SK-N-SH (cell line): Measurements from ENCODE around the gene OXSM. TPM values are rescaled to one million over a fixed set of nuclear protein-coding genes. Genes with fewer than 3 reads are reported as not detected.

Source experiments
- CTCF ChIA-PET: fragments of 300-600, 350-600 bp; formaldehyde crosslinking; extraction: SDS; loops from one replicate; lab custom pipeline; 2021; lab: Yijun Ruan, JAX
- POLR2A ChIA-PET: fragments of 350-600 bp; sonication (Branson Sonifier 250); formaldehyde crosslinking; extraction: SDS; loops from one replicate; lab custom pipeline; 2020; ENCODE audit warnings: antibody characterized with exemption, inconsistent platforms; lab: Yijun Ruan, JAX
- DNase-seq: peaks from one replicate; pipeline ENCODE4 v3.0.0; 2012
- H2AFZ ChIP-seq: fragments of 200-600 bp; sonication (generic); 2 replicates; pipeline ENCODE4 v1.8.1; 2016; ENCODE audit warnings: antibody characterized with exemption, mild to moderate bottlenecking, low read depth
- H3F3A ChIP-seq: fragments of 200-600 bp; sonication (generic); replicated peaks from 2 replicates; pipeline ENCODE3; 2016; ENCODE audit warnings: antibody characterized with exemption, mild to moderate bottlenecking; ENCODE audit not compliant: insufficient read depth
- H3K27ac ChIP-seq, 2 experiments: fragments of 200-500 bp in 1 of 2; fragments of 200-600 bp in 1 of 2; sonication (Bioruptor generic) in 1 of 2; sonication (generic), shearing (Covaris generic) in 1 of 2; 2 replicates each; pipeline versions ENCODE4 v1.5.1 to v1.6.1; 2014 to 2016; ENCODE audit warnings: low read depth in 2 of 2, inconsistent platforms in 1 of 2, low read length in 1 of 2, mild to moderate bottlenecking in 1 of 2, mixed read lengths in 1 of 2
- H3K27me3 ChIP-seq: fragments of 200-600 bp; sonication (generic), shearing (Covaris generic); 2 replicates; pipeline ENCODE4 v1.6.1; 2016; ENCODE audit warnings: mixed run types; ENCODE audit not compliant: insufficient read depth
- H3K36me3 ChIP-seq, 2 experiments: fragments of 200-500 bp in 1 of 2; fragments of 200-600 bp in 1 of 2; sonication (Bioruptor generic) in 1 of 2; sonication (generic) in 1 of 2; replicated peaks in 1 of 2; 2 replicates each; pipeline versions ENCODE3 to v1.5.1; 2014 to 2016; ENCODE audit warnings: low read length in 1 of 2, mild to moderate bottlenecking in 1 of 2; ENCODE audit not compliant: insufficient read depth in 2 of 2, control insufficient read depth in 1 of 2
- H3K4me1 ChIP-seq, 2 experiments: fragments of 200-500 bp in 1 of 2; fragments of 200-600 bp in 1 of 2; sonication (Bioruptor generic) in 1 of 2; sonication (generic), shearing (Covaris generic) in 1 of 2; 2 replicates each; pipeline versions ENCODE4 v1.5.1 to v1.6.1; 2014 to 2016; ENCODE audit warnings: low read depth in 1 of 2, low read length in 1 of 2, mixed run types in 1 of 2; ENCODE audit not compliant: insufficient read depth in 2 of 2, control insufficient read depth in 1 of 2
- H3K4me2 ChIP-seq: fragments of 200-600 bp; sonication (generic), shearing (Covaris generic); 2 replicates; pipeline ENCODE4 v1.6.1; 2017; ENCODE audit warnings: mixed run types
- H3K4me3 ChIP-seq, 2 experiments: fragments of 200-500 bp in 1 of 2; fragments of 200-600 bp in 1 of 2; sonication (Bioruptor generic) in 1 of 2; sonication (generic), shearing (Covaris generic) in 1 of 2; 2 replicates each; pipeline versions ENCODE4 v1.5.1 to v1.8.1; 2014 to 2016; ENCODE audit warnings: low read depth in 2 of 2, inconsistent platforms in 1 of 2, low read length in 1 of 2, mild to moderate bottlenecking in 1 of 2, mixed read lengths in 1 of 2, moderate library complexity in 1 of 2
- H3K79me2 ChIP-seq: fragments of 200-600 bp; sonication (generic); 2 replicates; pipeline ENCODE4 v1.8.1; 2017; ENCODE audit warnings: mild to moderate bottlenecking; ENCODE audit not compliant: insufficient read depth
- H3K9ac ChIP-seq: fragments of 200-600 bp; sonication (generic); 2 replicates; pipeline ENCODE4 v1.6.1; 2017; ENCODE audit warnings: mixed run types
- H3K9me2 ChIP-seq: fragments of 200-600 bp; sonication (generic); 2 replicates; pipeline ENCODE4 v1.6.1; 2017; ENCODE audit warnings: mixed run types
- H3K9me3 ChIP-seq: fragments of 200-600 bp; sonication (generic); 2 replicates; pipeline ENCODE4 v1.6.1; 2017; ENCODE audit warnings: mixed run types, mild to moderate bottlenecking, moderate library complexity
- H4K20me1 ChIP-seq: fragments of 200-600 bp; sonication (generic); 2 replicates; pipeline ENCODE4 v1.6.1; 2017; ENCODE audit warnings: mild to moderate bottlenecking, mixed run types; ENCODE audit not compliant: insufficient read depth
- ELF1 ChIP-seq: IDR thresholded peaks from 2 replicates; pipeline ENCODE4 v1.4.0; 2012
- EZH2phosphoT487 ChIP-seq: fragments of 200-600 bp; sonication (generic); IDR thresholded peaks from 2 replicates; pipeline ENCODE4 v1.6.1; 2017; ENCODE audit warnings: low read depth, mixed run types, mild to moderate bottlenecking, antibody characterized with exemption, moderate library complexity, borderline replicate concordance
- FOXJ3 ChIP-seq: sonication (generic); formaldehyde crosslinking; IDR thresholded peaks from 2 replicates; pipeline ENCODE4 v1.5.1; 2020; ENCODE audit warnings: mild to moderate bottlenecking, missing genetic modification reagents
- FOXM1 ChIP-seq: IDR thresholded peaks from 2 replicates; pipeline ENCODE4 v1.4.0; 2012; ENCODE audit warnings: low read depth, mild to moderate bottlenecking
- GABPA ChIP-seq: IDR thresholded peaks from 2 replicates; pipeline ENCODE4 v1.4.0; 2012; ENCODE audit warnings: low read depth, mild to moderate bottlenecking
- GATA2 ChIP-seq: sonication (generic); formaldehyde crosslinking; IDR thresholded peaks from 2 replicates; pipeline ENCODE4 v1.5.0; 2020; ENCODE audit warnings: mild to moderate bottlenecking, missing genetic modification reagents
- IRF3 ChIP-seq: fragments of 150-350 bp; IDR thresholded peaks from 2 replicates; pipeline ENCODE4 v1.6.1; 2016; ENCODE audit warnings: mild to moderate bottlenecking, low read depth, low read length
- JUND ChIP-seq: IDR thresholded peaks from 2 replicates; pipeline ENCODE4 v1.4.0; 2012
- MAX ChIP-seq: IDR thresholded peaks from 2 replicates; pipeline ENCODE4 v1.4.0; 2012; ENCODE audit warnings: low read depth
- NFIC ChIP-seq: IDR thresholded peaks from 2 replicates; pipeline ENCODE4 v1.4.0; 2012; ENCODE audit warnings: borderline replicate concordance
- NRF1 ChIP-seq: IDR thresholded peaks from 2 replicates; pipeline ENCODE4 v1.6.1; 2012; ENCODE audit warnings: low read depth, mild to moderate bottlenecking, low read length
- PBX3 ChIP-seq: IDR thresholded peaks from 2 replicates; pipeline ENCODE4; 2012
- RAD21 ChIP-seq: IDR thresholded peaks from 2 replicates; pipeline ENCODE4 v1.6.1; 2012; ENCODE audit warnings: mild to moderate bottlenecking, low read length
- REST ChIP-seq: IDR thresholded peaks from 2 replicates; pipeline ENCODE4 v1.6.1; 2012; ENCODE audit warnings: mild to moderate bottlenecking, low read depth, low read length, moderate library complexity
- RFX5 ChIP-seq: IDR thresholded peaks from 2 replicates; pipeline ENCODE4 v1.6.1; 2012; ENCODE audit warnings: mild to moderate bottlenecking, improper control_type of control experiment, low read length
- RXRA ChIP-seq: IDR thresholded peaks from 2 replicates; pipeline ENCODE4 v1.4.0; 2012; ENCODE audit warnings: low read depth, mild to moderate bottlenecking, borderline replicate concordance
- SIN3A ChIP-seq: IDR thresholded peaks from 2 replicates; pipeline ENCODE4 v1.6.1; 2012; ENCODE audit warnings: low read depth, mild to moderate bottlenecking, low read length, moderate library complexity, borderline replicate concordance
- SMC3 ChIP-seq: IDR thresholded peaks from 2 replicates; pipeline ENCODE4 v1.6.1; 2012; ENCODE audit warnings: low read depth, low read length, improper control_type of control experiment
- TAF1 ChIP-seq: IDR thresholded peaks from 2 replicates; pipeline ENCODE4 v1.6.1; 2012; ENCODE audit warnings: low read depth, mild to moderate bottlenecking, low read length, moderate library complexity, borderline replicate concordance
- TCF12 ChIP-seq: IDR thresholded peaks from 2 replicates; pipeline ENCODE4 v1.4.0; 2012
- TEAD4 ChIP-seq: IDR thresholded peaks from 2 replicates; pipeline ENCODE4 v1.4.0; 2012; ENCODE audit warnings: mild to moderate bottlenecking, borderline replicate concordance; ENCODE audit not compliant: insufficient read depth
- USF1 ChIP-seq: IDR thresholded peaks from 2 replicates; pipeline ENCODE4 v1.4.0; 2012; ENCODE audit warnings: low read depth, borderline replicate concordance
- YY1 ChIP-seq: IDR thresholded peaks from 2 replicates; pipeline ENCODE4 v1.4.0; 2012; ENCODE audit warnings: low read depth, mild to moderate bottlenecking
- ZBTB33 ChIP-seq: IDR thresholded peaks from 2 replicates; pipeline ENCODE4 v1.4.0; 2012; ENCODE audit warnings: low read depth, borderline replicate concordance
- WGBS: methylation state at CpG from one replicate; pipeline ENCODE4 v1.1.6; 2017; ENCODE audit warnings: low lambda C conversion rate; 5-methylcytosine and 5-hydroxymethylcytosine counted together
- polyA plus RNA-seq, 3 experiments: library from polyadenylated mRNA; depleted of rRNA; stranded (reverse); fragments of >200 nt; gene quantifications; 2 replicates each; pipeline ENCODE4 v1.2.3, GENCODE V29; 2012

OXSM gene
- polyA plus RNA-seq, 1 of the 3 experiments (the other 2 are of a cell fraction): 12.1 TPM

GRCh38 chr3:25782938-25783660, 6.8 kb upstream of the OXSM start, which contains the start of gene NGLY1:
TSS of gene NGLY1 (minus strand) at chr3:25783443. CDS start at chr3:25783390, 53 bp downstream.
- no peaks in the 10 kb centered on the region for H3K9me3 ChIP-seq
- H3K4me1 ChIP-seq: peaks cover 8 to 13% of the 10 kb centered on the region in 2 experiments; a peak in 3 of 4 replicates
- peak within 1 kb of the TSS; percentile 87 for H2AFZ ChIP-seq
- peak within 1 kb of the TSS; percentile 73 for H3K4me2 ChIP-seq
- peaks cover 44% of the 10 kb centered on the region for H3K79me2 ChIP-seq
- H4K20me1 ChIP-seq: no peaks in the 10 kb centered on the region
- H3K27me3 ChIP-seq: no peaks in the 10 kb centered on the region
- ChIA-PET POLR2A (interaction anchor here (1.2 kb wide), 1 partner anchor 10 kb away, joined by 3 read pairs; no protein-coding TSS in a partner anchor), CTCF (interaction anchor here (1.3 to 1.9 kb wide), 2 partner anchors 71 to 135 kb away, joined by 4 to 9 read pairs; no protein-coding TSS in a partner anchor)
- H3K9me2 ChIP-seq: no peaks in the 10 kb centered on the region
- peak; percentile 96 for DNase-seq
- H3K27ac ChIP-seq: peak within 1 kb of the TSS; percentile 58 to 75; a peak in 3 of 4 replicates
- peak within 1 kb of the TSS; percentile 79 for H3K9ac ChIP-seq
- peaks cover 4 to 5% of the 10 kb centered on the region in 2 experiments for H3K36me3 ChIP-seq
- WGBS: under 1% methylated on average over 27 of the region's 72 CpGs
- peaks cover 6% of the 10 kb centered on the region for H3F3A ChIP-seq
- peak within 1 kb of the TSS; percentile 84 to 89 for H3K4me3 ChIP-seq
- TF ChIP-seq RFX5 (no peak), TAF1 (peak; percentile 89), NFIC (no peak), IRF3 (no peak), EZH2phosphoT487 (no peak), MAX (peak; percentile 55; the same call in 1 of the 2 replicates), USF1 (no peak), TEAD4 (no peak), GATA2 (no peak), JUND (no peak), YY1 (peak; percentile 88), ZBTB33 (no peak), FOXJ3 (CRISPR knock-in tag) (no peak), PBX3 (no peak), RAD21 (no peak), SMC3 (no peak), RXRA (no peak), GABPA (peak; percentile 25; the same call in 1 of the 2 replicates), REST (no peak), TCF12 (no peak), NRF1 (peak; percentile 68), FOXM1 (no peak), SIN3A (no peak; the same call in 1 of the 2 replicates), ELF1 (peak; percentile 51)
